ENCODE results near the gene PSMB4. TPM values are rescaled to one million over a fixed set of nuclear protein-coding genes. Genes with fewer than 3 reads are reported as not detected.
"Not testable (repeated sequence)": the region's sequence is repeated elsewhere in the genome, so short reads cannot be mapped to it uniquely, and the experiment has no call there.

The PSMB4 gene
- total and polyA plus RNA-seq, 5 donors = 171 to 344 (median 191) TPM

GRCh38 chr1:151391079-151391563 lies 8.3 kb upstream of the PSMB4 start:
- no peaks in the 10 kb centered on the region for H3K9me3 ChIP-seq (ENCODE audit: control insufficient read depth, low read length)
- H3K4me3 ChIP-seq (ENCODE audit: low read length) = no peak overlapping the region
- no peaks in the 10 kb centered on the region for H3K4me1 ChIP-seq (ENCODE audit: control insufficient read depth, insufficient read depth, low read length)
- 84% methylated on average over 3 of the region's 3 CpGs for WGBS
- H3K27ac ChIP-seq (ENCODE audit: low read length) = no peak overlapping the region
- no peaks in the 10 kb centered on the region for H3K27me3 ChIP-seq (ENCODE audit: control insufficient read depth, insufficient read depth)
- DNase-seq (no peak), ATAC-seq (no peak)
- intact Hi-C loops (cut with DNase I) = loop anchor here in 2 of 4 donors (10.0 kb wide), 1 partner anchor 46 kb away; the partner anchor contains the start of gene RFX5 (in 2 of the 2)

GRCh38 chr1:151393583-151393982 lies 5.8 kb upstream of the PSMB4 start:
- intact Hi-C loops (cut with DNase I) = loop anchor here in 2 of 4 donors (10.0 kb wide), 1 partner anchor 49 kb away; the partner anchor contains the start of gene RFX5 (in 2 of the 2)
- no peak overlapping the region for H3K27ac ChIP-seq (ENCODE audit: low read length)
- no peaks in the 10 kb centered on the region for H3K9me3 ChIP-seq (ENCODE audit: control insufficient read depth, low read length)
- no peak overlapping the region for H3K4me3 ChIP-seq (ENCODE audit: low read length)
- H3K4me1 ChIP-seq (ENCODE audit: control insufficient read depth, insufficient read depth, low read length) = no peaks in the 10 kb centered on the region
- DNase-seq (no peak), ATAC-seq (no peak)
- H3K27me3 ChIP-seq (ENCODE audit: control insufficient read depth, insufficient read depth) = no peaks in the 10 kb centered on the region

GRCh38 chr1:151396265-151396664 lies 3.1 kb upstream of the PSMB4 start:
- not testable (repeated sequence) for H3K4me3 ChIP-seq (ENCODE audit: low read length); H3K27ac ChIP-seq (ENCODE audit: low read length); H3K27me3 ChIP-seq (ENCODE audit: control insufficient read depth, insufficient read depth); H3K4me1 ChIP-seq (ENCODE audit: control insufficient read depth, insufficient read depth, low read length); ATAC-seq; DNase-seq; H3K9me3 ChIP-seq (ENCODE audit: control insufficient read depth, low read length)
- 76% methylated on average over 5 of the region's 5 CpGs for WGBS
- intact Hi-C loops (cut with DNase I) = loop anchor here in 2 of 4 donors (10.0 kb wide), 1 partner anchor 51 kb away; the partner anchor contains the start of gene RFX5 (in 2 of the 2)

DNA sequence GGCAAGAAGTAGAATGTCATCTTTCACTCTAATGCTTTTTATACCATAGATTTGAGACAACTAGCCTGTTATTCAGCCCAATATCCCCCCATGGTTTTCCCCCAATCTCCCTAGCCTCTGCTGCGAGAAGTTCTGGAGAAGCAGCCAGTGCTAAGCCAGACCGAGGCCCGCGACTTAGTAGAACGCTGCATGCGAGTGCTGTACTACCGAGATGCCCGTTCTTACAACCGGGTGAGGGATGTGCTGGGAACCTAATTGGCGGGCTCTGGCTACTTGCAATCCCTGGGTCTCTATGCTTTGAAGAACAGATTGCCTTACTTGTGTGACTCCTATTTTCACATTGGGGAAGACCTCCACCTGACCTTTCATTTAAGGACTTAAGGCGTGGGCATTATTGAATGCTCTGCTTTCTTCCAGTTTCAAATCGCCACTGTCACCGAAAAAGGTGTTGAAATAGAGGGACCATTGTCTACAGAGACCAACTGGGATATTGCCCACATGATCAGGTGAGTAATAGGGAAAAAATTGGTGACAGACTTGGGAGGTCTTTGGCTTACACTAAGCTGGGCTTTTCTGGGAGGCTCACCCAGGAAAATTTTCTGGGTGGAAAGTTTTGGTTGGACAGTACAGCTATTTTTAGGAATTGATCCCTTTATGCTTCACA lies 1.9 kb downstream of the PSMB4 start:
- no peaks in the 10 kb centered on the region for H3K27me3 ChIP-seq (ENCODE audit: control insufficient read depth, insufficient read depth)
- DNase-seq (no peak), ATAC-seq (no peak)
- H3K4me3 ChIP-seq (ENCODE audit: low read length) = no peak overlapping the region
- intact Hi-C loops (cut with DNase I) = loop anchor here in 2 of 4 donors (10.0 kb wide), 2 partner anchors 56 to 96 kb away; partner anchors contain the start of gene RFX5 (in 1 of the 2)
- WGBS = 90% methylated on average over 13 of the region's 13 CpGs
- no peaks in the 10 kb centered on the region for H3K4me1 ChIP-seq (ENCODE audit: control insufficient read depth, insufficient read depth, low read length)
- H3K9me3 ChIP-seq (ENCODE audit: control insufficient read depth, low read length) = no peaks in the 10 kb centered on the region
- H3K27ac ChIP-seq (ENCODE audit: low read length) = no peak overlapping the region

DNA sequence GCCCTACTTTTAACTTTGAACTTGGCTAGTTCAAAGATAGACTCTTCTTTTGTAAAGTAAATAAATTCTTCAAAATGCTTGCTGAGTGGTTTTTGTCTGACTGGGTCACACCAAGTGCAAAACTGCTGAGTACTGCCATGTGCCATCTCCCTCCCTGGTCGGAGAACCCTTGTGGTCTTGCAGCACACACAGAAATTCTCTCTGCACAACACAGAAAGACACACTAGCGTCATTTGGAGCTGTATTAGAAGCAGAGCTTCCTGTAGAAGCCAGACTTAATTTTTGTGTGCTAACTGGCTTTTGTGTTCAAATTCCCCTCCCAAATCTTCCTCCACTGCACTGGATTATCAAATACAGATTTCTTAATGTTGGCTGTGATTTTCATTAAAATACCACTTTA lies 2.5 kb downstream of the PSMB4 start:
- Histone ChIP-seq H3K4me1 (ENCODE audit: control insufficient read depth, insufficient read depth, low read length) (no peaks in the 10 kb centered on the region), H3K27ac (ENCODE audit: low read length) (no peak overlapping the region), H3K4me3 (ENCODE audit: low read length) (no peak overlapping the region), H3K27me3 (ENCODE audit: control insufficient read depth, insufficient read depth) (no peaks in the 10 kb centered on the region), H3K9me3 (ENCODE audit: control insufficient read depth, low read length) (no peaks in the 10 kb centered on the region)
- 64% methylated on average over 2 of the region's 2 CpGs for WGBS
- ATAC-seq (no peak), DNase-seq (no peak)
- intact Hi-C loops (cut with DNase I) = loop anchor here in 2 of 4 donors (10.0 kb wide), 2 partner anchors 57 to 97 kb away; partner anchors contain the start of gene RFX5 (in 1 of the 2)

DNA sequence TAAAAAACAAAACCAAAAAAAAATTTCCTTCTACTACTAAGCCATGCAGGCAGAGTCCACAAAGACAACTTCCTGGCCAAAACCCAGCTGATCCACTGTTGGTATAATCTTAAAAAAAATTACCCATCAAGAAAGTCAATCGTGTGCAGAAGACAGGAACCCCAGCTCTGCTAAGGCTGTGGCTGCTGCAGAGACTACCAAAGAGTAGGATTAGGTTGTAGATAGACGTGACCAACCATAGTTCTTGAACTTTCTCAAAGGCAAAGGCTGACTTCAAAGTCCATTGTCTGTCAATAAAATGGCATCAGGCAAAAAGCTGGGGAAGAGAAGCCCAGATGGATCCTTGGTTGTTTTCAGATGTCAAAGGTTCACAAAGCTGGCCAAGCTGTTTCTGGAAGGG lies 3.4 kb downstream of the PSMB4 start:
- WGBS = 68% methylated on average over 2 of the region's 2 CpGs
- intact Hi-C loops (cut with DNase I) = loop anchor here in 2 of 4 donors (10.0 kb wide), 2 partner anchors 58 to 98 kb away; partner anchors contain the start of gene RFX5 (in 1 of the 2)
- Histone ChIP-seq H3K4me3 (ENCODE audit: low read length) (no peak overlapping the region), H3K9me3 (ENCODE audit: control insufficient read depth, low read length) (no peaks in the 10 kb centered on the region), H3K4me1 (ENCODE audit: control insufficient read depth, insufficient read depth, low read length) (no peaks in the 10 kb centered on the region), H3K27me3 (ENCODE audit: control insufficient read depth, insufficient read depth) (no peaks in the 10 kb centered on the region), H3K27ac (ENCODE audit: low read length) (no peak overlapping the region)
- ATAC-seq = no peak
- DNase-seq = no peak

GRCh38 chr1:151403612-151404011 lies 4.2 kb downstream of the PSMB4 start:
- no peaks in the 10 kb centered on the region for H3K9me3 ChIP-seq (ENCODE audit: control insufficient read depth, low read length)
- H3K4me1 ChIP-seq (ENCODE audit: control insufficient read depth, insufficient read depth, low read length) = no peaks in the 10 kb centered on the region
- no peaks in the 10 kb centered on the region for H3K27me3 ChIP-seq (ENCODE audit: control insufficient read depth, insufficient read depth)
- H3K4me3 ChIP-seq (ENCODE audit: low read length) = no peak overlapping the region
- ATAC-seq (no peak), DNase-seq (no peak)
- no peak overlapping the region for H3K27ac ChIP-seq (ENCODE audit: low read length)
- intact Hi-C loops (cut with DNase I) = loop anchor here in 2 of 4 donors (10.0 kb wide), 2 partner anchors 59 to 99 kb away; partner anchors contain the start of gene RFX5 (in 1 of the 2)
- 87% methylated on average over 3 of the region's 3 CpGs for WGBS

DNA sequence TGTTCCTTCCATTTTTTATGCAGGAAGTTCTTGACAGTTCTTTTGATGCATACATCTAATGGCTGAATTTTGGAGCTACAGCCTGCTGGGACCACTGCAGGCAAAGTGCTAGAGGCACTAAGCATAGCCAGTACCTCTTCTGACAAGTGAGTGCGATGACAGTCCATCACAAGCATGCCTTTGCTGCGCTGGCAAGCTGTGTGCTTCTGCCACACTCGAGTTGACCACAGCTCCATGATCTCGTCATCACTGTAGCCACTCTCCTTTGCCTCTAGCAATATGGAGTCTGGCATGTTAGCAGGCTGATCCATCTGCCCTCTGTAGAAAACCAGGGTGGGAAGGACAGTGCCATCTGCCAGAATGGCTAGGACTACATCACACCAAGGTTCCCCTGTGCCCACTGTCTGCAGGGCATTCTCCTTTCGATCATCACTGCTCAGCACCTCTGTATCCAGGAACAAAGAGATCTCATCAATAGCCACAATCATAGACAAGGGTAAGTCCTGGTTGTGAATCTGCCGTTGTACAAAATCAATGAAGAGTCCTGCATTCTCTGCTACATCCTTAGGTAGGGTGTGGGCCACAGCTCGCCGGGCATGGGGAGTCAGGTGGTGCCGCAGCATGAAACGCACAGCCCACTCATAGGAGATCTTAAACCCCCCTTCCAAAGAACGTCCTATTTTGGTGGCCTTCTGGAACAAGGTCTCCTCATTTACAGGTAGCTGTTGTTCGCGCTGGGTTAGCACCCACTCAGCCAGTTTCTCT lies 6.0 kb downstream of the PSMB4 start:
- Histone ChIP-seq H3K9me3 (ENCODE audit: control insufficient read depth, low read length) (no peaks in the 10 kb centered on the region), H3K27me3 (ENCODE audit: control insufficient read depth, insufficient read depth) (no peaks in the 10 kb centered on the region), H3K4me1 (ENCODE audit: control insufficient read depth, insufficient read depth, low read length) (no peaks in the 10 kb centered on the region), H3K4me3 (ENCODE audit: low read length) (no peak overlapping the region), H3K27ac (ENCODE audit: low read length) (peak overlapping the region; percentile 3)
- intact Hi-C loops (cut with DNase I) = loop anchor here in 2 of 4 donors (10.0 kb wide), 2 partner anchors 61 to 101 kb away; partner anchors contain the start of gene RFX5 (in 1 of the 2)
- ATAC-seq (peak; percentile 50 to 71), DNase-seq (peak in 1 of 3 donors; percentile 52)
- 79% methylated on average over 13 of the region's 13 CpGs for WGBS

GRCh38 chr1:151406176-151406575 lies 6.8 kb downstream of the PSMB4 start:
- intact Hi-C loops (cut with DNase I) = loop anchor here in 2 of 4 donors (10.0 kb wide), 2 partner anchors 61 to 101 kb away; partner anchors contain the start of gene RFX5 (in 1 of the 2)
- Histone ChIP-seq H3K9me3 (ENCODE audit: control insufficient read depth, low read length) (no peaks in the 10 kb centered on the region), H3K4me1 (ENCODE audit: control insufficient read depth, insufficient read depth, low read length) (no peaks in the 10 kb centered on the region), H3K27me3 (ENCODE audit: control insufficient read depth, insufficient read depth) (no peaks in the 10 kb centered on the region), H3K4me3 (ENCODE audit: low read length) (no peak overlapping the region), H3K27ac (ENCODE audit: low read length) (no peak overlapping the region)
- no peak for DNase-seq
- 79% methylated on average over 8 of the region's 8 CpGs for WGBS
- no peak for ATAC-seq

- intact Hi-C loops (cut with DNase I) = loop anchor here in 2 of 4 donors (10.0 kb wide), 2 partner anchors 63 to 103 kb away; partner anchors contain the start of gene RFX5 (in 1 of the 2)
- no peak for DNase-seq
- H3K4me3 ChIP-seq (ENCODE audit: low read length) = no peak overlapping the region
- no peaks in the 10 kb centered on the region for H3K27me3 ChIP-seq (ENCODE audit: control insufficient read depth, insufficient read depth)
- 91% methylated on average over 3 of the region's 3 CpGs for WGBS
- ATAC-seq = no peak
- no peaks in the 10 kb centered on the region for H3K9me3 ChIP-seq (ENCODE audit: control insufficient read depth, low read length)
- no peak overlapping the region for H3K27ac ChIP-seq (ENCODE audit: low read length)
- H3K4me1 ChIP-seq (ENCODE audit: control insufficient read depth, insufficient read depth, low read length) = no peaks in the 10 kb centered on the region
Measured at GRCh38 chr1:151407304-151407703, 7.9 kb downstream of the PSMB4 start.
